Muscle of leg (tissue), 11 donors: ENCODE measurements around the gene DSCAML1. TPM values are rescaled to one million over a fixed set of nuclear protein-coding genes. Genes with fewer than 3 reads are reported as not detected.
"Not testable (repeated sequence)": the region's sequence is repeated elsewhere in the genome, so short reads cannot be mapped to it uniquely, and the experiment has no call there.

Source experiments
- DNase-seq: peaks from one replicate; pipeline ENCODE4 v3.0.0; 2013
- H3K27ac ChIP-seq: one replicate; pipeline ENCODE4 v1.5.1; 2013; ENCODE audit warnings: mild to moderate bottlenecking, low read length, control low read depth
- H3K27me3 ChIP-seq: one replicate; pipeline ENCODE4 v1.6.1; 2013; ENCODE audit warnings: low read length; ENCODE audit not compliant: control insufficient read depth, insufficient read depth
- H3K36me3 ChIP-seq: one replicate; pipeline ENCODE4 v1.6.1; 2013; ENCODE audit warnings: low read length; ENCODE audit not compliant: control insufficient read depth, insufficient read depth
- H3K4me1 ChIP-seq: one replicate; pipeline ENCODE4 v1.6.1; 2013; ENCODE audit warnings: low read length; ENCODE audit not compliant: control insufficient read depth, insufficient read depth
- H3K4me3 ChIP-seq: one replicate; pipeline ENCODE4 v1.5.1; 2013; ENCODE audit warnings: low read length, control low read depth
- H3K9me3 ChIP-seq: replicated peaks from 2 replicates; pipeline ENCODE4 v1.6.1; 2013; ENCODE audit warnings: low read depth, low read length; ENCODE audit not compliant: control insufficient read depth
- WGBS: methylation state at CpG from one replicate; pipeline ENCODE4 v1.1.5; 2013; ENCODE audit warnings: missing lambda C conversion rate; ENCODE audit not compliant: insufficient coverage; 5-methylcytosine and 5-hydroxymethylcytosine counted together
- polyA plus RNA-seq, 8 donors: library from polyadenylated mRNA; unstranded; fragments of 120-200 nt; gene quantifications; one replicate each; pipeline versions ENCODE4 v1.2.1 to v1.2.3, GENCODE V29; 2013; ENCODE audit warnings: inconsistent platforms in 1 of 8, low replicate concordance in 1 of 8; ENCODE audit not compliant: insufficient read length in 8 of 8, insufficient read depth in 1 of 8
- total RNA-seq: library from RNA; stranded (reverse); fragments of 120-200 nt; gene quantifications from one replicate; pipeline ENCODE4 v1.2.4, GENCODE V29; 2013

DSCAML1 gene
- total and polyA plus RNA-seq, 9 donors, result 0.28 to 0.80 (median 0.60) TPM

- Histone ChIP-seq H3K27me3 (no peaks in the 10 kb centered on the region), H3K36me3 (no peaks in the 10 kb centered on the region), H3K27ac (no peak overlapping the region), H3K4me3 (no peak overlapping the region), H3K9me3 (no peaks in the 10 kb centered on the region), H3K4me1 (no peaks in the 10 kb centered on the region)
- no peak for DNase-seq
- 72% methylated on average over 4 of the region's 6 CpGs for WGBS
These were observed 24.7 kb downstream of the DSCAML1 start for GRCh38 chr11:117772360-117772759.

- Histone ChIP-seq H3K4me3 (no peak overlapping the region), H3K4me1 (no peaks in the 10 kb centered on the region), H3K9me3 (no peaks in the 10 kb centered on the region), H3K27ac (no peak overlapping the region), H3K27me3 (no peaks in the 10 kb centered on the region), H3K36me3 (no peaks in the 10 kb centered on the region)
- WGBS, result 78% methylated on average over 7 of the region's 7 CpGs
- no peak for DNase-seq
These were observed 25.2 kb downstream of the DSCAML1 start for GRCh38 chr11:117771841-117772240.

- Histone ChIP-seq H3K27me3 (no peaks in the 10 kb centered on the region), H3K4me1 (no peaks in the 10 kb centered on the region), H3K4me3 (no peak overlapping the region), H3K36me3 (no peaks in the 10 kb centered on the region), H3K27ac (no peak overlapping the region), H3K9me3 (no peaks in the 10 kb centered on the region)
- no peak for DNase-seq
- WGBS, result 58% methylated on average over 4 of the region's 6 CpGs
These were observed 25.8 kb downstream of the DSCAML1 start for GRCh38 chr11:117771197-117771596.

GRCh38 chr11:117770061-117770460 is 27.0 kb downstream of the DSCAML1 start:
- Histone ChIP-seq H3K36me3 (no peaks in the 10 kb centered on the region), H3K4me1 (no peaks in the 10 kb centered on the region), H3K4me3 (no peak overlapping the region), H3K27ac (no peak overlapping the region), H3K9me3 (no peaks in the 10 kb centered on the region), H3K27me3 (no peaks in the 10 kb centered on the region)
- no peak for DNase-seq
- 73% methylated on average over 3 of the region's 4 CpGs for WGBS

GRCh38 chr11:117769533-117769932 is 27.5 kb downstream of the DSCAML1 start:
- Histone ChIP-seq H3K36me3 (no peaks in the 10 kb centered on the region), H3K4me3 (no peak overlapping the region), H3K4me1 (no peaks in the 10 kb centered on the region), H3K9me3 (no peaks in the 10 kb centered on the region), H3K27me3 (no peaks in the 10 kb centered on the region), H3K27ac (no peak overlapping the region)
- WGBS, result no CpG with 5 or more reads among the region's 2 CpGs
- no peak for DNase-seq

- 60% methylated on average over 1 of the region's 2 CpGs for WGBS
These were observed 28.5 kb downstream of the DSCAML1 start for GRCh38 chr11:117768506-117768905.

GRCh38 chr11:117767071-117767470 is 29.9 kb downstream of the DSCAML1 start:
- Histone ChIP-seq H3K27me3 (no peaks in the 10 kb centered on the region), H3K36me3 (no peaks in the 10 kb centered on the region), H3K4me1 (no peaks in the 10 kb centered on the region), H3K9me3 (no peaks in the 10 kb centered on the region), H3K27ac (no peak overlapping the region), H3K4me3 (no peak overlapping the region)
- WGBS, result 93% methylated on average over 6 of the region's 10 CpGs
- no peak for DNase-seq

More at GRCh38 chr11:117768506-117768905, 28.5 kb downstream of the DSCAML1 start:
- no peak for DNase-seq
- Histone ChIP-seq H3K4me3 (no peak overlapping the region), H3K4me1 (no peaks in the 10 kb centered on the region), H3K9me3 (no peaks in the 10 kb centered on the region), H3K36me3 (no peaks in the 10 kb centered on the region), H3K27ac (no peak overlapping the region), H3K27me3 (no peaks in the 10 kb centered on the region)

GRCh38 chr11:117766576-117766975 is 30.4 kb downstream of the DSCAML1 start:
- DNase-seq, result no peak
- Histone ChIP-seq H3K27me3 (no peaks in the 10 kb centered on the region), H3K27ac (no peak overlapping the region), H3K9me3 (no peaks in the 10 kb centered on the region), H3K36me3 (no peaks in the 10 kb centered on the region), H3K4me3 (no peak overlapping the region), H3K4me1 (no peaks in the 10 kb centered on the region)
- WGBS, result 64% methylated on average over 10 of the region's 10 CpGs

- WGBS, result 85% methylated on average over 6 of the region's 9 CpGs
- Histone ChIP-seq H3K9me3 (no peaks in the 10 kb centered on the region), H3K27ac (no peak overlapping the region), H3K36me3 (no peaks in the 10 kb centered on the region), H3K27me3 (no peaks in the 10 kb centered on the region), H3K4me1 (no peaks in the 10 kb centered on the region), H3K4me3 (no peak overlapping the region)
- DNase-seq, result no peak
These were observed 31.0 kb downstream of the DSCAML1 start for GRCh38 chr11:117766026-117766425.

- H3K27me3 ChIP-seq, result no peaks in the 10 kb centered on the region
- no peak overlapping the region for H3K4me3 ChIP-seq
- no peak for DNase-seq
- H3K4me1 ChIP-seq, result no peaks in the 10 kb centered on the region
- no peaks in the 10 kb centered on the region for H3K36me3 ChIP-seq
- 65% methylated on average over 4 of the region's 5 CpGs for WGBS
- H3K27ac ChIP-seq, result no peak overlapping the region
- H3K9me3 ChIP-seq, result no peaks in the 10 kb centered on the region
These were observed 31.9 kb downstream of the DSCAML1 start for GRCh38 chr11:117765068-117765467.

GRCh38 chr11:117763465-117763864 is 33.6 kb downstream of the DSCAML1 start:
- not testable (repeated sequence) for H3K4me3 ChIP-seq, H3K27me3 ChIP-seq, DNase-seq, H3K4me1 ChIP-seq, H3K27ac ChIP-seq, H3K36me3 ChIP-seq, H3K9me3 ChIP-seq
- 55% methylated on average over 3 of the region's 5 CpGs for WGBS
